Measurements from ENCODE around the gene CREBRF. TPM values are rescaled to one million over a fixed set of nuclear protein-coding genes. Genes with fewer than 3 reads are reported as not detected.

Gene CREBRF
- total and polyA plus RNA-seq, 2 experiments from 2014 or later = 3.2 to 14.6 TPM

DNA sequence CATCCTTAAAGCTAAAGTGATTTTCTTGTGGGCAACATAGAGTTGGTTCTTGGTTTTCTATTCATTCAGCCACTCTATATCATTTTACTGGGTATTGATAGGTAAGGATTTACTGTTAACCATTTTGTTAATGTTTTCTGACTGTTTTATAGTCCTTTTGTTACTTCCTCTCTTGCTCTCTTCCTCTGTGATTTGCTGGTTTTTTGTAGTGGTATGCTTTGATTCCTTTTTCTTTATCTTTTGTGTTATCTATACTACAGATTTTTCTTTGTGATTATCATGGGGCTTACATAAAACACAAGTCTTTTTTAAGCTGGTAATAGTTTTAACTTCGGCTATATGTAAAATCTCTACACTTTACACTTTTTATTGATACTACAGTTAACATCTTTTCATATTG, 43.3 kb downstream of the CREBRF start:
- in situ Hi-C loops (cut with MboI) = no loop called here
- no peak for TF ChIP-seq EZH2phosphoT487 (IDR thresholded peaks at IDR 0.05; ENCODE audit: insufficient read depth, low read depth)
- TF ChIP-seq EZH2 (IDR thresholded peaks at IDR 0.05; ENCODE audit: insufficient read depth, poor library complexity, severe bottlenecking) = no peak

DNA sequence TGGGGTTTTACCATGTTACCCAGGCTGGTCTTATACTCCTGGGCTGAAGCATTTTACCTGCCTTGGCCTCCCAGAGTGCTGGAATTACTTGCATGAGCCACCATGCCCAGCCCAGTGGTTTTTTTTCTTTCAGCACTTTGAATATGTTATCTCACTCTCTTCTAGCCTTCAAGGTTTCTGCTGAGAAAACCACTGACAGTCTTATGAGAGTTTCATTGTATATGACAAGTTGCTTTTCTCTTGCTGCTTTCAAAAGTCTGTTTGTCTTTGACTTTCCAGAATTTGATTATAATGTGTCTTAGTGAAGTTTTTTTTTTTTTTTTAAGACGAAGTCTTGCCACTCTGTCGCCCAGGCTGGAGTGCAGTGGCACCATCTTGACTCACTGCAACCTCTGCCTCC, 45.1 kb downstream of the CREBRF start:
- Histone ChIP-seq H3K9me2 (ENCODE audit: insufficient read depth) (no peaks in the 10 kb centered on the region), H3K27ac (no peak overlapping the region), H3K36me3 (ENCODE audit: low read depth) (no peaks in the 10 kb centered on the region), H3F3A (ENCODE audit: insufficient read depth) (no peaks in the 10 kb centered on the region), H3K27me3 (replicated peaks; ENCODE audit: insufficient read depth) (no peaks in the 10 kb centered on the region), H3K4me3 (no peak overlapping the region), H2AFZ (no peak overlapping the region), H3K4me2 (ENCODE audit: unreplicated experiment) (no peak overlapping the region), H3K9me3 (ENCODE audit: low read depth) (no peaks in the 10 kb centered on the region), H3K4me1 (ENCODE audit: insufficient read depth) (no peaks in the 10 kb centered on the region), H3K79me2 (ENCODE audit: insufficient read depth) (peaks cover 9% of the 10 kb centered on the region), H4K20me1 (ENCODE audit: insufficient read depth) (0 out of 2 replicates have a peak, but pooled peaks cover 7% of the 10 kb centered on the region), H3K9ac (no peak overlapping the region)
- in situ Hi-C loops (cut with MboI) = no loop called here
- no peak for TF ChIP-seq EZH2phosphoT487 (IDR thresholded peaks at IDR 0.05; ENCODE audit: insufficient read depth, low read depth)
- no peak for TF ChIP-seq EZH2 (IDR thresholded peaks at IDR 0.05; ENCODE audit: insufficient read depth, poor library complexity, severe bottlenecking)
- 83 to 86% methylated on average over 2 of the region's 2 CpGs for WGBS, 2 experiments (ENCODE audit: low coverage in 1 of 2, low lambda C conversion rate in 2 of 2, missing lambda C conversion rate in 2 of 2)
- DNase-seq = no peak

More for the DNA sequence above, 43.3 kb downstream of the CREBRF start:
- H3K4me2 ChIP-seq (ENCODE audit: unreplicated experiment) = no peak overlapping the region
- H3K9ac ChIP-seq = no peak overlapping the region
- no peak overlapping the region for H3K4me3 ChIP-seq
- no peaks in the 10 kb centered on the region for H3K36me3 ChIP-seq (ENCODE audit: low read depth)
- no peak overlapping the region for H2AFZ ChIP-seq
- DNase-seq = no peak
- no peaks in the 10 kb centered on the region for H3K27me3 ChIP-seq (replicated peaks; ENCODE audit: insufficient read depth)
- H3F3A ChIP-seq (ENCODE audit: insufficient read depth) = peaks cover 3% of the 10 kb centered on the region; the same call in 1 of the 2 replicates
- 0 out of 2 replicates have a peak, but pooled peaks cover 7% of the 10 kb centered on the region for H4K20me1 ChIP-seq (ENCODE audit: insufficient read depth)
- H3K79me2 ChIP-seq (ENCODE audit: insufficient read depth) = peaks cover 4% of the 10 kb centered on the region
- no peaks in the 10 kb centered on the region for H3K9me3 ChIP-seq (ENCODE audit: low read depth)
- H3K4me1 ChIP-seq (ENCODE audit: insufficient read depth) = peaks cover 3% of the 10 kb centered on the region
- 85 to 98% methylated on average over 1 of the region's 1 CpG for WGBS, 2 experiments (ENCODE audit: low coverage in 1 of 2, low lambda C conversion rate in 2 of 2, missing lambda C conversion rate in 2 of 2)
- no peak overlapping the region for H3K27ac ChIP-seq
- H3K9me2 ChIP-seq (ENCODE audit: insufficient read depth) = no peaks in the 10 kb centered on the region

DNA sequence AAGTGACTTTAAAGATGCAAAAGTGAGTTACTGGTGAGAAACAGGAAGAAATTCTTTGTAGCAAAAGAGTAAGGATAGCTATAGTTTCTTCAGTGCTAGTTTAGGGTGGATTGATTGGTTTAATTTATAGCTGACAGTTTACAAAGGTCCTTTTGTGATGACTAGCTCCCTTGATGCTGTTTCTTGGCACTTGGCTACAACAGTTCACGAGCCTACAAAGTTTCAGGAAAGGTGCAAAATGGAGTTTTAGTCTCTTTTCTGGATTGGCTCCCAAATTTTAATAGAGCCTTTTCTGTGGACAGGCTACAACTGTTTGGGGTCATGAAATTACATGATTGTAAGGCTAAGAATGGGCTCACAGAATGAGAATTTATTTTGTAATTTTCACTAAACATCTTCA, 47.3 kb downstream of the CREBRF start:
- Histone ChIP-seq H3K36me3 (ENCODE audit: low read depth) (no peaks in the 10 kb centered on the region), H2AFZ (no peak overlapping the region), H4K20me1 (ENCODE audit: insufficient read depth) (0 out of 2 replicates have a peak, but pooled peaks cover 7% of the 10 kb centered on the region), H3K4me2 (ENCODE audit: unreplicated experiment) (no peak overlapping the region), H3K27ac (no peak overlapping the region), H3K4me1 (ENCODE audit: insufficient read depth) (no peaks in the 10 kb centered on the region), H3K9me3 (ENCODE audit: low read depth) (no peaks in the 10 kb centered on the region), H3F3A (ENCODE audit: insufficient read depth) (no peaks in the 10 kb centered on the region), H3K9me2 (ENCODE audit: insufficient read depth) (no peaks in the 10 kb centered on the region), H3K27me3 (replicated peaks; ENCODE audit: insufficient read depth) (no peaks in the 10 kb centered on the region), H3K79me2 (ENCODE audit: insufficient read depth) (peaks cover 9% of the 10 kb centered on the region), H3K4me3 (no peak overlapping the region), H3K9ac (no peak overlapping the region)
- 72 to 80% methylated on average over 1 of the region's 1 CpG for WGBS, 2 experiments (ENCODE audit: low coverage in 1 of 2, low lambda C conversion rate in 2 of 2, missing lambda C conversion rate in 2 of 2)
- TF ChIP-seq EZH2phosphoT487 (IDR thresholded peaks at IDR 0.05; ENCODE audit: insufficient read depth, low read depth) = no peak
- no peak for TF ChIP-seq EZH2 (IDR thresholded peaks at IDR 0.05; ENCODE audit: insufficient read depth, poor library complexity, severe bottlenecking)
- no peak for DNase-seq
- in situ Hi-C loops (cut with MboI) = no loop called here

DNA sequence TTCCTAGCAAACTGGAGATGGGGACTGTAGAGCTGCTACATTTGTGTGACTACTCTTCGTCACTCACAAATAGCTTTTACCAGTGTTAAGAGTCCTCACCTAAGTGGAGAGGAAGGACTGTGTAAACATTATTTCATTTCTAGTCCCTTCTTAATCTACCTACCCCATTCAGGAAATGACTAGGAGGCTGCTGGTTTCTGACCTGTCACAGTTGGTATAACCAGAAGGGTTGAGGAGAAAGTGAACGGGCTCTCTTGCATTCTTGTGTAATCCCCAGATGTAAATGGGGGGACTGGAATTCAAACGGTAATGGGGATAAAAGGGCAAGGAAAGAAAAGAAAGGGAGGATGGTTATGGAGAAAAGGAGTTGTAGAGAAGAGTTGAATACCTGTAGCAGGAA, 52.8 kb downstream of the CREBRF start:
- Histone ChIP-seq H3K4me1 (ENCODE audit: insufficient read depth) (no peaks in the 10 kb centered on the region), H3K9ac (no peak overlapping the region), H3K79me2 (ENCODE audit: insufficient read depth) (peaks cover 5% of the 10 kb centered on the region; the same call in 1 of the 2 replicates), H3K27me3 (replicated peaks; ENCODE audit: insufficient read depth) (no peaks in the 10 kb centered on the region), H4K20me1 (ENCODE audit: insufficient read depth) (no peaks in the 10 kb centered on the region), H3F3A (ENCODE audit: insufficient read depth) (no peaks in the 10 kb centered on the region), H3K9me2 (ENCODE audit: insufficient read depth) (no peaks in the 10 kb centered on the region), H3K4me3 (no peak overlapping the region), H3K4me2 (ENCODE audit: unreplicated experiment) (no peak overlapping the region), H3K36me3 (ENCODE audit: low read depth) (peaks cover 19% of the 10 kb centered on the region), H3K9me3 (ENCODE audit: low read depth) (no peaks in the 10 kb centered on the region), H2AFZ (no peak overlapping the region), H3K27ac (no peak overlapping the region)
- TF ChIP-seq EZH2phosphoT487 (IDR thresholded peaks at IDR 0.05; ENCODE audit: insufficient read depth, low read depth) (no peak), EZH2 (IDR thresholded peaks at IDR 0.05; ENCODE audit: insufficient read depth, poor library complexity, severe bottlenecking) (no peak)
- DNase-seq = no peak
- in situ Hi-C loops (cut with MboI) = no loop called here
- WGBS, 2 experiments (ENCODE audit: low coverage in 1 of 2, low lambda C conversion rate in 2 of 2, missing lambda C conversion rate in 2 of 2) = 54% methylated on average over 3 of the region's 3 CpGs

DNA sequence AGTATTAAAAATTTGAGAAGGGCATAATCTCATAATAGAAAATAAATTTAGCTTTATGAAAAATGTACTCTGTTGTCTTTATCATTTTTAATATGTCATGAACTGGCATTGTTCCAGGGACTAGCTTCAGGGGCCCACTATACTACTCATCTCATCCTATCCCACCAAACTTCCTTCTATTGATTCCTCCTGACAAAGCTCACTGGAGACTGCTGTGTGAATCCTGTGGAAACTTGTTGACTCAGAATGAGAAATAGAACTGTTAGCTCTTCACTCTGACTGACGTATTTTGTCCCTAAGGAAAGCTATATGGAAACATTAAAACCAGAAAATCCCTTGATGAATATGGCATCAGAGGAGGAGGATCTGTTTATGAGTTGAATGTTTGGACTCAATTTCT, 58.4 kb downstream of the CREBRF start:
- Histone ChIP-seq H3K27ac (no peak overlapping the region), H3K4me1 (ENCODE audit: insufficient read depth) (no peaks in the 10 kb centered on the region), H3F3A (ENCODE audit: insufficient read depth) (no peaks in the 10 kb centered on the region), H4K20me1 (ENCODE audit: insufficient read depth) (no peaks in the 10 kb centered on the region), H3K36me3 (ENCODE audit: low read depth) (peaks cover 26% of the 10 kb centered on the region), H3K9me3 (ENCODE audit: low read depth) (no peaks in the 10 kb centered on the region), H3K27me3 (replicated peaks; ENCODE audit: insufficient read depth) (no peaks in the 10 kb centered on the region), H3K9ac (no peak overlapping the region), H3K79me2 (ENCODE audit: insufficient read depth) (no peaks in the 10 kb centered on the region), H3K4me3 (no peak overlapping the region), H3K9me2 (ENCODE audit: insufficient read depth) (no peaks in the 10 kb centered on the region), H2AFZ (no peak overlapping the region), H3K4me2 (ENCODE audit: unreplicated experiment) (no peak overlapping the region)
- DNase-seq = no peak
- in situ Hi-C loops (cut with MboI) = no loop called here
- 100% methylated on average over 1 of the region's 1 CpG for WGBS, 2 experiments (ENCODE audit: low coverage in 1 of 2, low lambda C conversion rate in 2 of 2, missing lambda C conversion rate in 2 of 2)
- no peak for TF ChIP-seq EZH2 (IDR thresholded peaks at IDR 0.05; ENCODE audit: insufficient read depth, poor library complexity, severe bottlenecking)
- TF ChIP-seq EZH2phosphoT487 (IDR thresholded peaks at IDR 0.05; ENCODE audit: insufficient read depth, low read depth) = no peak

All from GM23248 (cell line).